Mammary epithelial cell (primary cell): ENCODE measurements around the gene TOP3B.
"Not testable (repeated sequence)": the region's sequence is repeated elsewhere in the genome, so short reads cannot be mapped to it uniquely, and the experiment has no call there.

Experiments used
- EZH2 ChIP-seq: IDR thresholded peaks from 2 replicates; pipeline ENCODE4 v1.6.1; 2012; ENCODE audit warnings: low read length, inconsistent platforms, borderline replicate concordance
- TF ChIP-seq, protein P1 (sequence below), 2 donors: IDR thresholded peaks in 1 of 2; conservative IDR thresholded peaks in 1 of 2; 2 replicates each; pipeline ENCODE4 v1.5.1; 2011 to 2012; ENCODE audit warnings: inconsistent platforms in 2 of 2, low read length in 2 of 2, mild to moderate bottlenecking in 2 of 2, control low read depth in 1 of 2, low read depth in 1 of 2; ENCODE audit not compliant: insufficient read depth in 1 of 2; ENCODE audit errors: extremely low read depth in 1 of 2

DNA sequence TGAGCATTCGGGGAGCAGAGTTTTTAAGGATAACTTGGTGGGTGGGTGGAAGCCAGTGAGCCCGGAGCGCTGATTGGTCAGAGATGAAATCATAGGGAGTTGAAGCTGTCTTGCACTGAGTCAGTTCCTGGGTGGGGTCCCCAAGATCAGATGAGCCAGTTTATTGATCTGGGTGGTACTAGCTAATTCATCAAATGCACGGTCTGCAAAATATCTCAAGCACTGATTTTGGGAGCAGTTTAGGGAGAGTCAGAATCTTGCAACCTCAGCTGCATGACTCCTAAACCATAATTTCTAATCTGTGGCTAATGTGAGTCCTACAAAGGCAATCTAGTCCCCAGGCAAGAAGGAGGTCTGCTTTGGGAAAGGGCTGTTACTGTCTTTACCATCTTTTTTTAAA, 72.2 kb downstream of the TOP3B start:
- TF ChIP-seq EZH2, result not testable (repeated sequence)
- TF ChIP-seq, protein P1, sequence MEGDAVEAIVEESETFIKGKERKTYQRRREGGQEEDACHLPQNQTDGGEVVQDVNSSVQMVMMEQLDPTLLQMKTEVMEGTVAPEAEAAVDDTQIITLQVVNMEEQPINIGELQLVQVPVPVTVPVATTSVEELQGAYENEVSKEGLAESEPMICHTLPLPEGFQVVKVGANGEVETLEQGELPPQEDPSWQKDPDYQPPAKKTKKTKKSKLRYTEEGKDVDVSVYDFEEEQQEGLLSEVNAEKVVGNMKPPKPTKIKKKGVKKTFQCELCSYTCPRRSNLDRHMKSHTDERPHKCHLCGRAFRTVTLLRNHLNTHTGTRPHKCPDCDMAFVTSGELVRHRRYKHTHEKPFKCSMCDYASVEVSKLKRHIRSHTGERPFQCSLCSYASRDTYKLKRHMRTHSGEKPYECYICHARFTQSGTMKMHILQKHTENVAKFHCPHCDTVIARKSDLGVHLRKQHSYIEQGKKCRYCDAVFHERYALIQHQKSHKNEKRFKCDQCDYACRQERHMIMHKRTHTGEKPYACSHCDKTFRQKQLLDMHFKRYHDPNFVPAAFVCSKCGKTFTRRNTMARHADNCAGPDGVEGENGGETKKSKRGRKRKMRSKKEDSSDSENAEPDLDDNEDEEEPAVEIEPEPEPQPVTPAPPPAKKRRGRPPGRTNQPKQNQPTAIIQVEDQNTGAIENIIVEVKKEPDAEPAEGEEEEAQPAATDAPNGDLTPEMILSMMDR (conservative IDR thresholded peaks at IDR 0.05 in 1 of 2, IDR thresholded peaks at IDR 0.05 in 1 of 2; ENCODE audit: extremely low read depth in 1 of 2, insufficient read depth in 1 of 2, low read depth in 1 of 2, low read length in 2 of 2), result not testable (repeated sequence)
